Activated effector memory CD4-positive, alpha-beta T cell treated with anti-CD3 and anti-CD28 coated beads, Interleukin-2, amount 50 U/mL, for 16 hours (primary cell): ENCODE measurements around the gene GALNT15.

Experiments
- DNase-seq: peaks from one replicate; pipeline ENCODE4 v3.0.0-alpha.2; 2020

GALNT15 gene, protein sequence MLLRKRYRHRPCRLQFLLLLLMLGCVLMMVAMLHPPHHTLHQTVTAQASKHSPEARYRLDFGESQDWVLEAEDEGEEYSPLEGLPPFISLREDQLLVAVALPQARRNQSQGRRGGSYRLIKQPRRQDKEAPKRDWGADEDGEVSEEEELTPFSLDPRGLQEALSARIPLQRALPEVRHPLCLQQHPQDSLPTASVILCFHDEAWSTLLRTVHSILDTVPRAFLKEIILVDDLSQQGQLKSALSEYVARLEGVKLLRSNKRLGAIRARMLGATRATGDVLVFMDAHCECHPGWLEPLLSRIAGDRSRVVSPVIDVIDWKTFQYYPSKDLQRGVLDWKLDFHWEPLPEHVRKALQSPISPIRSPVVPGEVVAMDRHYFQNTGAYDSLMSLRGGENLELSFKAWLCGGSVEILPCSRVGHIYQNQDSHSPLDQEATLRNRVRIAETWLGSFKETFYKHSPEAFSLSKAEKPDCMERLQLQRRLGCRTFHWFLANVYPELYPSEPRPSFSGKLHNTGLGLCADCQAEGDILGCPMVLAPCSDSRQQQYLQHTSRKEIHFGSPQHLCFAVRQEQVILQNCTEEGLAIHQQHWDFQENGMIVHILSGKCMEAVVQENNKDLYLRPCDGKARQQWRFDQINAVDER

DNA sequence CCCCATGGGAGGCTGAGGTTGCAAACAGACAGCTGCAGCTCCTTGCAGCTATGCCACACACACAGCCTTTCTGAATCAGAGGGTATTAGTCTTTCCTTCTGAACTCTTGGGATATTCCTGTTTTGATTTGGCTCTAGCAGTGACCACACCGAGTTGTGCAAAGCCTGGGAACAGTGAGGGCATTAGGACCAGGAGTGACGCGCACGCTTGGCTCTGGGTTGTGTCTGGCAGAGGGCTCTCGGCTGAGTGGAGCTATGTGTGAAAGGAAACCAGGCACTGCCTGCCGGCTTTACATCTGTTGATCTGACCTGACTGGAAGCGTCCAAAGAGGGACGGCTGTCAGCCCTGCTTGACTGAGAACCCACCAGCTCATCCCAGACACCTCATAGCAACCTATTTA is at the start of gene GALNT15:
GALNT15 (plus strand) TSS at position 292 of the 400 bp plus-strand sequence. CDS start 472 bp downstream, outside the sequence.
- no peak for DNase-seq

DNA sequence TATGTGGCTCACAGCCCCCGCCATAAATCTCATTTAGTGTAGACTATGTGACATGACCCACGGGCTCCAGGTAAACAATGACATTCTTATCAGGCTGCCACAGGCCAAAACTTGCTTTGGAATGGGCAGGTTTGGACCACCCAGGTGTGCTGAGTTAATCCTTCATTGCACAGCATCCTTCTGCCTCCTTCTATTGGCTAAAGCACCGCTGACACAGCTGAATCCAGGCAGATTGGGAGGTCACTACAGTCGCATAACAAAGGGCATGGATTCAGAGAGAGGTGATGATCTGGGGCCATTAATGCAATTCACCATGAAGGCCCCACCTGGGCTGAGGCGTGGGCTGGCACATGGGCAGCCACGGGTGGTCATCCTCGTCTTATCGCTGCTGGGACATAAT is 47.8 kb upstream of the GALNT15 start:
- no peak for DNase-seq

DNA sequence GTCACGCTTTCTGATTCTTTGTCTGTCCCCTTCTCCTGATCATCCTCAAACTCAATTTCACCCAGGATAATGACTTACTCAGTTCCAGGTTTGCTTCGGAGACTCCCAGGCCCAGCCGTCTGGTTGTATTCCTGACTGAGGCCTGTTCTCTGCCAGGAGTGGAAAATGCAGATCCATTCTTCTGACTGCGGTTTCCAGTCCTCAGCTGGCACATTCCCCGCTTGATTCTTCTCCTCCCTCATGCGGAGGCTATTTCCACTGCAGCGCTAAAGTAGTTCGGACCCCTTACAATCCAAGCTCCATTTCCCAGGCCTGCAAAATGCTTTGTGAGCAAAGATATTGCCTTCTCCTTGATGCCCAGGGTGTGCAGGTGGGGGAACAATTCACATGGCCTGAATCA is 47.2 kb upstream of the GALNT15 start:
- DNase-seq = no peak

DNA sequence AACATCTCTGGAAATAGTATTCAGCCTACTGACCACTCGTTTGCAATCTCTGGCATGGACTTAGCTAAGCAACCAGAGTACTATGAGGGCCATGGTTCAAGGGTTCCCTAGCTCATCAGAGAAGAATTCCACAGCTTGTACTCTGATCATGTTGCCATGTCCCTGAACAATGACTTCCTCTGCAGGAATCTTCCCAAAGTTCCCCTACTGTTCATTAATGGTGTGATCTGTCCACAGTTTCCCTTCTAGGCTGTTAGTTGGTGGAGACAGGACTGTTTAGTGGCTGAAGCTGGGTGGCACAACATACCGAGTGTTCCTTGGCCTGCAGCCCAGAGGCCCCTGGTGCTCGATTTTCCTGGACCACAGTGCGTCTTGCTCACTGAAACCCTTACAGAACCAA is 44.4 kb upstream of the GALNT15 start:
- no peak for DNase-seq

DNA sequence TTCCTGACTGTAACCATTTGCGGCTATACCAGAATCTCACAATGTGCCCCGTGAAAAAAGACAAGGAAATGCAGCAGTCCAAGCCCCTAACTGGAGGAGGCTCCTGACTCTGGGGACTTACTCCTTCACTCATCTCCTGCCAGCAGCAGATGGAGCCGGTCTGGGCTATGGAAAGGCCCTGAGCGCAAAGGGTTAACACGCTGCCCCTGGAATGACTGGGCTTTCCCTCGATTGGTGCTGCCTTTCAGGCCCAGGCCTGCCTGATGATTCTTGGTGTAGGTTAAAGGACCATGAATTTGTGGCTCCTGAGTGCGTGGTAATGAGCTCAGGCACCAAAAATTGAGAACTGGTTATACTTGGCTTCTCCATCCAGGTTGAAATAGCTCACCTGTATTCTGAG is 42.3 kb upstream of the GALNT15 start:
- DNase-seq = no peak

DNA sequence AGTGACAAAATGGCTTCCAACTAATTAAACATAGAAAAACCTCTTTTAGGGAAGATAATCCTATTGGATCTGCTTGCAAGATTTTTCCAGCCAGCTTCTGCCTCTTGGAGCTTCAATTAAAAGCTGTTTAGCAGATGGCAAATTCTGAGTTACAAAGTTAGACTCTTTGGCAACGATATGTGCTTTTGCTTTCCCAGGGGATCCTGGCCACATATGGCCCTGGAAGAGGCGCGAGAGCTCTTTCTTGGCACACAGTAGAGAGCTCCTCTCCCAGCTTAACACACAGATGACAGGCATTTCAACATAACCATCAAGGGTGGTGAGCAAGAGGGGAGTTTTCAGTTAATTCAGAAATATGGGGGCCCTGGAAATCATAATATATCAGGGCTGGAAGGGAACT is 41.6 kb upstream of the GALNT15 start:
- no peak for DNase-seq

DNA sequence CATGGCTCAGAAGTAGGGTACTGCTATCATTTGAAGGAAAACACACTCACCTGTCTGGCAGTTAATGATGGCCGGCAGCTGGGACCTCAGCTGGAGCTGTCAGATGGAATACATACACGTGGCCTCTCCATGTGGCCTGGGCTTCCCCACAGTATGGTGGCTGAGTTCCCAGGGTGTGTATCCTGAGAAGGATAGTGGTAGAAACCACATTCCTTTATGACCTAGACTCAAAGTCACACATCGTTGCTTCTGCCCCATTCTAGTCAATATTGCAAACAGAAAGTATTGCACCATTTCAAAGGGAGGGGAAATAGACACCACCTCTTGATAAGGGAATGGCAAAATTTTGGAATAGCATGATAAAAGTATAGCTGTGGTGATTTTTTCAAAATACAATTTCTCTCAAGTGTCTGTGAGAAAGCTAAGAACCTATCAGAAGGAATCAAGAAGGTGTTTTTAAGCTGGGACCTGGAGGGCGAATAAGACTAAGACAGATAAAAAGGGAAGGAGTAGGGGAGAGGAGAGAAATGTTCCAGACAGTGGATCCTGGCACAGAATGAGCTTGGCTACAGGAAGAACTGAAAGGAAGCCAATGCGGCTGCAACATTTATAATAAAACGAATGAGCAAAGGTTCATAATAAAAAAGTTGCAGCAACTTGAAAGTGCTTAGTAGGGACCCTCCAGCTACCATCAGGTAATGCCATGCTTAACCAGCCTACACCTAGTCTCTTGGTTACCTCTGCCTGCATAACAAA is 40.1 kb upstream of the GALNT15 start:
- no peak for DNase-seq

DNA sequence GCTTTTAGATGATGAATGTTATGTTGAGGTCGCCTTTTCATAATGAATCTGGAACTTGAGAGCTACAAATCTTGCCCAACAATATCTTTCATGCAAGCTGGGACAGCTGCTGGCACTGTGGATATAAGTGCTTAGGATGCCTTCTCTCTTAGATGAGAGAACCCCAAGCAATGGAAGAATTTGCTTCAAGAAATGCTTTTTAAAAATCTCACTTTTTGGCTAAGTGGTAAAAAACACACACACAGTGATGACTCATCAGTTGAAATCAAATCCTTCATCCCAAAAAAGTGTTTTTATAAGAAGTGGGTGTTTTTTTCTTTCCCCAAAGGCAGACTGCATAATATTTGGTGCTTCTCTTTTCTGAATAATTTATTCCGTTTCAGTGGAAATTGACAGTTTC is 38.4 kb upstream of the GALNT15 start:
- no peak for DNase-seq

DNA sequence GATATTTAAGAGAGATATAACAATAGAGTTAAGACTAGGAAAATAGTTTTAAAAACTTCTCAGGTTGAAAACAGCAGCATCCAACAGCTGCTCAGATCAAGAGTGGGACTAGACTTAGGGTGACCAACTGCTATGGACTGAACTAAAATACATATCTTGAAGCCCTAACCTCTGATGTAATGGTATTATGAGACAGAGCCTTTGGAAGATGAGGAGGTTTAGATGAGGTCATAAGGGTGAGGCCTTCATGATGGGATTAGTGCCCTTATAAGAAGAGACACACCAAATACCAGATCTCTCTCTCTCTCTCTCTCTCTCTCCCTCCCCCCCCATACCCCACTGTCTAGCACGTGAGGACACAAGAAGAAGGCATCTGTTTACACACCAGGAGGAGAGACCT is 37.4 kb upstream of the GALNT15 start:
- no peak for DNase-seq

DNA sequence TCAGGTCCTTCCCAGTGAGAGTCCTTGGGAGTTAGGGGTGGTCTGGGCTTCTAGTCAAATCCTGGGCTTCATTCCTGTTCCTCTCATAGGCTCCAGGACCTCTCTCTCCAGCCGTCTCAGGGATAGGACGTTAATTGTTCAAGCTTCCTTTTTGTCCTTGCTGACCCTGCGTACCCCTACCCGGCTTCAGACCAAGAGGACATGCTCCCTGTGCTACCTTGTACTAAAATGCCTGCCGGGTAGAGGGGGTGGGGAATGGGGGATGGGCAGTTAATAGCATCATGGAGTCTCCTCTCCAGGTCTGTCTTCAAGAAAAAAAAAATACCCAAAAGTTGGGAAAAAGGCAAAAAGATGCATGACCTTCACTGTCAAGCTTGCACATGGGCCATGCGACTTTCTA is 36.5 kb upstream of the GALNT15 start:
- DNase-seq = no peak

DNA sequence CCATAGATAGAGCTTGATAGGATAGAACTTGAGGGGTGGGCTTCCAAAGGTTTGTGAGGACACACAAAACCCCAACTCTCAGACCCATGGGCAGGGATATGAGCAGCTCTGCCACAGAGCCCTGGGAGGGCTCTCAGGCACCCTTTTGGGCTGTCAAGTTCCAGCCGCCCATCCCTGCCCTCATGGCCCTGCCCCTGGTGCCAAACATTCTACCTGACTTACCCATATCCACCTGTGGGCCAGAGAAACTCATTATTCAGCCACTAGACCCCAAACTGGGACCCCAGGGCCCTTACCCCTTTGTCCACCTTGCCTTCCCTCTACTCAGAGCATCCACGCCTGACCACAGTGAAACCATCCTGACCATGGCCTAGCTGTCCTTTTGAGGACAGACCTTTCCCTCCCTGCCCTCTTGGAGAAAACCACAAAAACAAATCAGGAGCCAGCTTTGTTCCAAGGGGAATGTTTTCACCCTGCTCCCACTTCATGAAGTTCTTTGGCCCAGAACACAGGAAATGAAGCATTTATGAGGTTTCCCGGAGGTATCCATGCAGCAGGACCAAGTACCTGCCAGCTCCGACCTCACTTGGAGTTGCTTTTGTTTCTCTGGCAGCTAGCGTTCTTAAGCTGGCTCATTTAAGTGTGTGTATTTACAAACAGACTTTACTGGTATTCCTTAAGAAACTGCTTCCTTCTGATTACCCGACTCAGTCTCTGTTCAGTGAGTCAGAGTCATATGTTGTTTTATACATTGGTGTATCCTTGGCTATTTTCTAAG is 34.2 kb upstream of the GALNT15 start:
- no peak for DNase-seq

DNA sequence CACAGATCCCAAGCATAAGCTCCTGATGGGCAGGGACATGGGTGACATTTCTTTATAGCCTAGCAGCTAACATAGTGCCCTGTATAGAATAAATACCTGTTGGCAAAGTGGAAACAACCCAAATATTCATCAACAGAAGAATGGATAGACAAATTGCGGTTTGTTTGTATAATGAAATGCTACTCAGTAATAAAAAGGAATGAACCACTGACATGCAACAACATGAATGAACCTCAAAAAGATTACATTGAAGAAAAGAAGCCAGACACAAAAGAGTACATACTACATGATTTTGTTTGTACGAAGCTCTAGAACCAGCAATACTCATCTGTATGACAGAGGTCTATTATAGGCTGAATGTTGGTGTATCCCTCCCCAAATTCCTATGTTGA is 33.6 kb upstream of the GALNT15 start:
- DNase-seq = no peak

DNA sequence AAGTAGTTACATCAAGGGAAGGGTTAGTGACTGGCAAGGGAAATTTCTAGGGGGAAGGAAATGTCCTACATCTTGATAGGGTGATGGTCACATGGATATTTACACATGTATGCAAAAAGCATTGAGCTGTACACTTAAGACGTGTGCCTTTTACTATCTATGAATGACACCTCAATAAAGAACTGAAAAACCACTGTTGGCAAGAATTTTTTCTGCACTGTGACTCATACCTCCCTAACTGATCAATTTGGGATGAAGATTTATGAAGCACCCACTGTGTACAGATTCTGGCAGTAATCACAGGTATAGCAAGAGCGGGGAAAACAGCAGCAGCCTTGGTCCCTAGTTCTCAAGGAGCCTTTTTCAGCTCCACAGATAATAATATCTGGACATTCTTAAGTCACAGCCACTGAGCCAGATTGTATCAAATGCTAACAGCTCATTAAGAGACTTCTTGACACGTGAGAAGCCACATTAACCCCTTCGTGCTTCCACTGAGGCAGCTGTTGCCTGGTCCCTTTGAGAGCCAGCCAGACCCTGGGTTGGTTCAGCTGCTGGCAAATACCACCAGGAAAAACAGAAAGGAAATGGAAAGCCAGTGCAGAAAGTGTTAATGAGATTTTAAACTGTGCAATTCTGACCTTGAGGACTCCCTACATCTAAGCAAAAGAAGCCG is 32.0 kb upstream of the GALNT15 start:
- DNase-seq = no peak

DNA sequence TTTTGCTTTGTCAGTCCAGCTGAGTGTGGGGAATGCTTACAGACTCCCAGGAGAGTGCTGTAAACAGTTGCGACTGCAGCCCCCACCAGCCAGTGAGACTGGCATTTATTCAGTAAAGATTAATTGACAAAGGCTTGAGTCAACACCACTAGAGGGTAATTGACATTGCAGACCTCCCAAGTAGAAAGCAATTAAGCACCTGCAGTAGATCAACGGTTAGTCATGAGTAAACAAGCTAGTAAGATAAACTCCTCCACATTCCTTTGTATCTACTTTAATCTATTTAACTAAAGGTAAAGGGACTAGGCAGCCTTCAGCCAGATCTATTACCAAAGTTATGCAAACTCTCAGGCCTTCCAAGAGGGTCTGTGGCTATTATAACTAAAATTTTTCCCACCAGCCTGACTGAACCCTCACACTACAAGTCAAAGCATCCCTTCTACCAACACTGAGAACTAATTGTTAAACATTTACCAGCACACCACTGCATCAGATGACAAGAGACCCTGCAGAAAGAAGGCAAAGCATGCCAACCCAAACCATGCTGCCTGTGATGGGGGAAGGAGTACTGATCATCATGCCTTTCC is 30.5 kb upstream of the GALNT15 start:
- no peak for DNase-seq

DNA sequence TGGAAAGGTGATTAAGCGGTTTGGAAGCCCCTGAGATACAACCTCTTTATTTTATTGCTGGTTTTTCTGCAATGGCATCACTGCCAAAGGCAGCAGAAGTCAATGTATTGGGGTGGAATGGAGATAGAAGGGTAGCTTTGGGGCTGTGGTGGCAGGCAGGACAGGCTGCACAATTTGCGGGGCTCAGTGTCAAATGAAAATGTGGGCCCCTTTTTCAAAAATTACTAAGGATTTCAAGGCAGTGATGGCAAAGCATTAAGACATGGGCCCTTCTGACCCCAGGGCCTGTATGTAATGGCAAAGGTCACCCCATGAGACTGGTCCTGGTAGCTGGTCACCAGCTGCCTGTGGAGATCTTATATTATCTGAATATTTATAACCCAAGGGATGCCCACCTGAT is 29.3 kb upstream of the GALNT15 start:
- no peak for DNase-seq

DNA sequence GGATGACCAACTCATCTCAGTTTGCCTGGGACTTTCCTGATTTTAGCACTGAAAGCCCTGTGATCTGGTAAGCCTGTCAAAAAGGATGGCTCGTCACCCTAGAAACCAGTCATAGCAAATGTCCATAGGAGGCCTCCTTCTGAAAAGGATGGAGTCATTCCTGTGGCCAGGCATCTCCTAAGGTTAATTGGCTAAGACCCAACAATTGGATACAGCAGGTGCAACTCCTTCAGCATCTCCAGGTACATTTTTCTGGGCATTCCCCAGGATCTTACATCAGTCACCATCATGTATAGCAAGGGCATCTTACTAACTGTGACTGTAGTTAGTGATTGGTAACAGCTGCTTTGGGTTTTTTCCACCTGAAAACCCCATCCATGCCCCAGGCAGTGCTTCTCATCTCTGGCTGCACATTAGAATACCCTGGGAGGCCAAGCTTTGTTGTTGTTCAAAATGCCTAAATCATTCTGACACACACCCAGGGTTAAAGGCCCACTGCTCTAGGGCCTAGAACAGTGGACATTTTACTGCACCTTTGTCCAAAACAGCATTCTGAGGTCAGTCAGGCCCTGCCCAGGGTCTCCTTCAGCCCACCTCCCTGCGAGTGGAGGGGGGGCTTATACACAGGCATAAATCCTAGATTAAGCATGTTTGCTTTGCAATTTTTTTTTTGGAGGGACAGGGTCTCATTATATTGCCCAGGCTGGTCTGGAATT is 28.3 kb upstream of the GALNT15 start:
- no peak for DNase-seq

DNA sequence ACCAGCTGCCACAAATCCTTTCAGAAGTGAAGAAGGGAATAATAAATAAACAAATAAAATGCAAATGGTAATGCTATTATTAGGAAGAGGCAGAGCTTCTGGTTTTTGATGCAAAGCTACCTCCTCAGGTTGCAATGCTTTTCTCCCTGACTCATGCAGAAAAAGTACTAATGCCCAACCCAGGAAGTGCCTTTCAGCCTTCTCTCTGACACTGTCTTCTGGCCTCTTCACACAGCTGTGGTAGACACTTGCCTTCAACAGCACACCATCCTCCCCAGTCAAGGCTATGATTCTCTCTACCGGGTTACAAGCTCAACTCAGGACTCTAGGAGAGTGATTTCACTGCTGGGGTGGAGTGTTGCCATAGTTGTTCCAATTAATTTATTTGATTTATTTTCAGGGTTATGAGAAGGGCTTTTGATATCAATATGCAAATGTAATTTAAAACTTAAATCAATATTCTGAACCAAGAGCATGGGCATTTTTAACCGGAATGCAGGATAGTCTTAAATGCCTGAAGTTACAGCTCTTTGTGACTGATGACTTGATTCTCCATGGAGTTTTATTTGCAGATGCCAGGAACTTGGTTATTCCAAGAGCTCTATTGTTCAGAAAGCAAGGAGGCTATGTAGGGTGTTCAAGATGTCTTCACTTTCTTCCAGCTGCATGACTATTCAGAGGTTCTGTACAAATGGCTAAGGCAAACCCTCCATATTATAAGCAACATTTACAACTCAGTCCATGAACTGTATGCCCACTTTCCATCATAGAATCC is 27.1 kb upstream of the GALNT15 start:
- DNase-seq = no peak

DNA sequence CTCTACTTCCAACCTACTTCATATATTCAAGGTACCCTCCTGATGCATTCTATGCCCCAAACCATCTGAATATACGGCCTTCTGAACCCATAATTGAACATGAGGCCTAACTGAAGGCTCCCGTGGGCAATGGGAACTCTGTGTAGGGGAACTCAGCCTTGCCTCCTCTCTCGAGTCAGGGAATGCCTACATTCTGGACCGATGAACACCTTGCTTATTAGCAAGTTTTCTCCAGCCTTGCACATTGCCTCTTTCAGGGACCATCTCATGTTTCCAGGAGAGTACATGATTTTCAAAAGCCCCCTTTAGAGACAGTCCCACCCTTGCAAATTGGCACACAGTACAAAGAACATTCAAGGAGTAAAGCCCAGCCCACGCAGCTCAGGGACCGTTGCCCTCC is 26.3 kb upstream of the GALNT15 start:
- DNase-seq = no peak

DNA sequence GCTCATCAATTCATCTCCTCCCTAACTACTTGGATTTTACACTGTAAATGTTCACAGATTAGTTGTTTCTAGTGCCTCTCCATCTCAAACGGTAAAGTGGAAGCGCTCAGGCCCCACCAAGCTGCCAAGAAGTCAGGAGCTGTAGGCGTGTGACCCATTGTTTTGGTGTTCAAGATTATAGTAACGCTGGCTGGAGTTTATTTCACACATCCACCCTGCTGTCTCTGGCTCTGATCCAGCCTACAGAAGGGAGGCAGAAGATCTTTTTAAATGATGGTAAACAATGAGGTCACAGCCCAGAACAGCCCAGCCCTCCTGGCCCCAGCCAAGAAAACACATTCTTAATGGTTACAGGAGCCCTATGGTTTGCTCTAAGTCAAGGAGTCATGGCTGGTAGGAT is 25.7 kb upstream of the GALNT15 start:
- no peak for DNase-seq

DNA sequence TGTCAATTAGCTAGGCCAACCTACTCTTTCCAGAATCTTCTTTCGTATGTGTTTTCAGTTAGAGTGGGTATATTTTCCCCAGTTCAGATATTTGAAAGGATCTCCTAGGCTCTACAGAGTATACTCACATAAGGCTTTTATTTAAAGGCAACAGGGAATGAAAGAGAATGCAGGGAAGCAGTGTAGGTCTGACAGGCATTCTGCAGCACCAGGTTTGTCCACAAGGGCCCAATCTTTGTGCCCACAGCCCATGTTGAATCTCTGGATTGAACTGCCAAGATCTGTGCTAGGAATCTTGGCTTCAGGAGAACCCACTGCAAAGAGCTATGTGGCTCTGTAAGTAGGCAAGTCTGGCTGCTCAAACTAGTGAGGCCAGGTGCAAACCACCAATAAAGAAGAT is 24.2 kb upstream of the GALNT15 start:
- no peak for DNase-seq

DNA sequence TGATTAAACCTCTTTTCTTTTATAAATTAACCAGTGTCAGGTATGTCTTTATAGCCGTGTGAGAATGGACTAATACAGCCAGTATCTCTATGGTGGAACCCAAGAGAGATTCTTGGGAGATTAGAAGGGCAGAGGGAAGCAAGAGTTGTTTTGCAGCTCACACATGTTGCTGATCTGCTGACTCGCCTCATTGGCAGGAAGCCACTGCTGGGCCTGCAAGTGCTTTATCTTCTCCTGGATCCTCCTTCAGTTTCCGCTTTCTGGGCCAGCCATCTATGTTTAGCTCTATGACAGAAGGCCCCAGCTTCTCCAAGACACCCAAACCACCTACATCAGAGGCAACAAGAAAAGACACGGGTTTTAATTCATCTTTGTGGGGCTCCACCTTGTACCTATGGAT is 23.4 kb upstream of the GALNT15 start:
- DNase-seq = no peak
